Stomach (tissue), 4 donors: ENCODE data around the gene RPS15.

Experiments
- EP300 ChIP-seq: sonication (generic); formaldehyde crosslinking; IDR thresholded peaks from one replicate; pipeline ENCODE4 v1.6.1; 2017; ENCODE audit warnings: antibody characterized with exemption
- POLR2A ChIP-seq, 4 donors: fragments of 450-650 bp; IDR thresholded peaks; one replicate each; pipeline ENCODE4 v1.6.1; 2016; ENCODE audit warnings: antibody characterized with exemption in 4 of 4, control low read depth in 2 of 4, mild to moderate bottlenecking in 1 of 4, moderate library complexity in 1 of 4
- POLR2AphosphoS5 ChIP-seq, 3 donors: sonication (generic); formaldehyde crosslinking; IDR thresholded peaks; one replicate each; pipeline ENCODE4 v1.6.1; 2016; ENCODE audit warnings: antibody characterized with exemption in 3 of 3
- TF ChIP-seq, protein P1 (sequence below), 7 experiments: fragments of 450-650 bp in 4 of 7; fragments of 200-600 bp in 3 of 7; sonication (generic) in 3 of 7; IDR thresholded peaks; one replicate each; pipeline ENCODE4 v1.5.1; 2016 to 2019; ENCODE audit warnings: antibody characterized with exemption in 7 of 7, control low read depth in 2 of 7, mild to moderate bottlenecking in 1 of 7

DNA sequence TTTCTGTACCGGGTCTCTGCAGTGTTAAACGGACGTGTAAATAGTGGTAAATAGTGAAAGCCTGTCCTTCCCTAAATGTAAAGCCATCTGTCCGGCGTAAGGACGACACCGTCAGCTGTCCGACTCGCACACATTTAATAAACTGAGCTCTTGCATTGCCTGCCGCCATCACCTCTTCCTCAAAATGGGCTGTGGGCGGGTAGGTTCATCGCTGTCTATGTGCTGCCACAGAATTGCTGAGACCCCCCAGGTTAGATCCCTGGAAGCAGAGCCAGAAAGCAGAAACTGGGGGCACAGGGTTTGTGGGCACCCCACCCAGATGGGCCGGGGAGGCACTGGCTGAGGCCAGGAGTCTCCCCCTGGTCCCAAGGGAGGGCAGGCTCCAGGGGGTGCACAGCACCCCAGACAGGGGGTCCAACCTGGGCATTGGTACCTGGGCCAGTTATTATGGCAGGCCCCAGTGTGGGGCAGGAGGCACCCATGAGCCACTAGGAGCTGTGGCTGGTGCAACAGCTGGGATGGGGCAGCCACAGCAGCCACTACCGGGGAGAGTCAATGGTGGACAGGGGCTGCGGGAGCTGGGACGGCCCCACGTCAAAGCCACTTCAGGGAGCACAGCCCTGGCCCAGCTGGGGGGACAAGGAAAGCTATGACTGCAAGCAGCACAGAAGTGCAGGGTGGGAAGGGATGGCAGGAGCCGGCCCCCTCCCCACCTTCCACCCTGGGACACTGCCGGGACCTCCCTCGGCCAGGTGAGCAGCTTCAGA is 35.1 kb downstream of the RPS15 start:
- TF ChIP-seq, protein P1, sequence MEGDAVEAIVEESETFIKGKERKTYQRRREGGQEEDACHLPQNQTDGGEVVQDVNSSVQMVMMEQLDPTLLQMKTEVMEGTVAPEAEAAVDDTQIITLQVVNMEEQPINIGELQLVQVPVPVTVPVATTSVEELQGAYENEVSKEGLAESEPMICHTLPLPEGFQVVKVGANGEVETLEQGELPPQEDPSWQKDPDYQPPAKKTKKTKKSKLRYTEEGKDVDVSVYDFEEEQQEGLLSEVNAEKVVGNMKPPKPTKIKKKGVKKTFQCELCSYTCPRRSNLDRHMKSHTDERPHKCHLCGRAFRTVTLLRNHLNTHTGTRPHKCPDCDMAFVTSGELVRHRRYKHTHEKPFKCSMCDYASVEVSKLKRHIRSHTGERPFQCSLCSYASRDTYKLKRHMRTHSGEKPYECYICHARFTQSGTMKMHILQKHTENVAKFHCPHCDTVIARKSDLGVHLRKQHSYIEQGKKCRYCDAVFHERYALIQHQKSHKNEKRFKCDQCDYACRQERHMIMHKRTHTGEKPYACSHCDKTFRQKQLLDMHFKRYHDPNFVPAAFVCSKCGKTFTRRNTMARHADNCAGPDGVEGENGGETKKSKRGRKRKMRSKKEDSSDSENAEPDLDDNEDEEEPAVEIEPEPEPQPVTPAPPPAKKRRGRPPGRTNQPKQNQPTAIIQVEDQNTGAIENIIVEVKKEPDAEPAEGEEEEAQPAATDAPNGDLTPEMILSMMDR (IDR thresholded peaks at IDR 0.05) = no peak
- TF ChIP-seq POLR2A (IDR thresholded peaks at IDR 0.05) (no peak), POLR2AphosphoS5 (IDR thresholded peaks at IDR 0.05) (no peak), EP300 (no peak)
